GDM1 (cell line): ENCODE measurements around the gene SMCO4.

Source experiments
- DNase-seq: peaks from one replicate; lab custom pipeline; 2025; lab: John Stamatoyannopoulos, UW

The SMCO4 gene

DNA sequence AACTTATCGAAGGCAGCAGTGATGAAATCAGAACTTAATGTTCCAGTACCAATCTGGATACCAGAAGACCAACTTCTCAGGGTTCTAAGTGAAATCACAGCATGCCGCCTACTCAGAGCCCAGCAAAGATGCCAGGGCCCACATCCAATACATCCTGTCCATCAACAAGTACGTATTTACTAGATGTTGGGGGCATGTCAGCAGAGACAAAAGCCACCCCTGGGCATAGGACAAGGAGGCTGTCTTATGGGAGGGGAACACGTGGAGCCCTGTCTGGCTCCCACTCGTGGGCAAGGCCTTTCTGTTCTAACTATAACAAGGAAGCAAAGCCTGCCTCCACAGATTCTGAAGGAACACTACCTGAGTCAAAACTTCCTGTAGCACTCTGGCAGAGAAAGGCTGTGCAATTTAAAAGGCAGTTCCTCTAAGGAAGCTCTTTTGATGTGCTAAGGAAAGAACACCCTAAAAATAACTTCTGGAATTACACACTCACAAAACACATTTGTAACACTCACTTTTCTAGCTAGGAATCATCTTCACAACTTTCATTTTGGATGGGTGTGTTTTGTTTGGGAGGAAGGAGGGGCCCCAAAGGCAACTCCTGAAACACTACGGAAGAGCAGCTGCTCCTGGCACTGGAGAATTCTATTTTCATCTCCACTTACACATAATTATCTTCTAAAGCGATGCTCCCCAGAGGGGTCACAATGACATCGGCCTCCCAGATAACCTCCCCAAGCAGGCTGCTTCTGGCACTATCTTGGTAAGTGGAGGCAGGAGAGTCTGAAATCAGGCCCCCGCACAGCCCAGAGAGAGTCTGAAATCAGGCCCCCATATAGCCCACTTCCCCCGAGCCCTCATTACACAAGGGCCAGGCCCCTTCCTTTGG lies 14.2 kb downstream of the SMCO4 start:
- DNase-seq: no peak

DNA sequence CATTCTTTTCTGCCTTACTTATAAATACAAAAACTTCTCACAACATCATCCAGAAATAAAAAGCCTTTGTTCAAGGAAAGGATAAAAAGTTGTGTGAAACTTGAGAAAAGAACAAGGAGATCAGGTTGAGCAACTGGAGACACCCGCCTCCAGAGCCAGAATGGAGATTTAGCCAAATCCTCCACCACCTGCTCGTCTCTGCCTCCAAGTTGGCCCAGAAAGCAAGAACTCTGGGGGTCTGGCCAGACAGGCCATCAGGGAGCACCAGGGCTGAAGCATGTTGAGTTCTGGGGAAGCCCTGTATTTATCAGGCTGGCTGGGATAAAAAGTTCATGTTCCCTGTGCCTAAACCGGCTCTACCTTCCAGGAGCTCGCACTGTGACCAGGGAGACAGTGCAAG lies 14.9 kb downstream of the SMCO4 start:
- no peak for DNase-seq

GRCh38 chr11:93526641-93527583 lies 16.3 kb downstream of the SMCO4 start:
- DNase-seq: no peak

- no peak for DNase-seq
Observed at GRCh38 chr11:93526346-93526633, 16.9 kb downstream of the SMCO4 start.

DNA sequence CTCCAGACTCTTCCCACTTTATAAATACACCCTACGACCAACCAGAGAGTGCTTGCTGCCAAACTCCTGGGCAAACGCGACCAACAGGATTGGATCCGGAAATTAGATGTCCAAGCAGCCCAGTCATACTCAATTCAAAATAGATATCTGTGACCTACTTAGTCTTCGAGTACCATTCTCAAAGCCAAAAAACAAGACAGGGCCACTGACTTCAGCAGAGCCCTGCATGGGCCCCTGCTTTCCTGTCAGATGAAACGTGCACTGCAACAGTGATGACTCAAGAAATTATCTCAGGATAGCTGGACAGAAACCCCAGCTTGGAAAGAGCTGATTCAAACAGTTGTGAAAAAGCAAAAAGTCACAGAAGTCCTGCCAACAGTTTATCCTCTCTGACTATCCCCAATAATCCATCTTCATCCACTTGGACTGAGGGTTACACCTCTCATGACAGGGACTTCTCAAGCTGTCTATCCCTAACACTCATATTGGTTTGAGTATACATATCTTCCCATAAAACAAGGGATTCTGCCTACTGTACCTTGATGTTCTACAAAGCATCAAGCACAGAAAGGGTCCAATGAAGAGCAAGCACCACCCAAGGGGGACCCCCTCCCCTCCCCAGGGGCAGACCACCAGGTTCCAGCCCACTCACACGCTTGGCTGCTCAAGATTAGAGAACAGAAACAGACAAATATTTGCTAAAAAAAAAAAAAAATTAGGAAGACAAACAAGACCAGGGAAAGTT lies 17.4 kb downstream of the SMCO4 start:
- DNase-seq: no peak

DNA sequence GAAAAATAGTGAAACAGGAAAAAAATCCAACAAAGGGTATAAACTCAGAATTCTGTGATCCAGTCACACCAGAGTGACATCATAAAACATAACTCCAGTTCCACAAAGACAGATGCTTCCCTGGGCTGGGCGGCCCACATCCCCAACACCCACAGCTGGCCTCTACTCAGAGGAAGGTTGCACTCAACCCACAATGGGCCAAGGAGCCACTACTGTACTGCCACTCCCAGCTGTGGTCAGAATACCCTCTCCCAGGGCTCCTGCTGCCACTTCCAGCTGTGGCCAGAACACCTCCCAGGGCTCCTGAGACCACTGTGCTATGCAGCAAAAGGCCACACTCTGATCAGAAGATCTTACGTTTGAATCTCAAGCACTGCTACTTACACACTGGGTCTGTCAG lies 18.3 kb downstream of the SMCO4 start:
- DNase-seq: no peak

DNA sequence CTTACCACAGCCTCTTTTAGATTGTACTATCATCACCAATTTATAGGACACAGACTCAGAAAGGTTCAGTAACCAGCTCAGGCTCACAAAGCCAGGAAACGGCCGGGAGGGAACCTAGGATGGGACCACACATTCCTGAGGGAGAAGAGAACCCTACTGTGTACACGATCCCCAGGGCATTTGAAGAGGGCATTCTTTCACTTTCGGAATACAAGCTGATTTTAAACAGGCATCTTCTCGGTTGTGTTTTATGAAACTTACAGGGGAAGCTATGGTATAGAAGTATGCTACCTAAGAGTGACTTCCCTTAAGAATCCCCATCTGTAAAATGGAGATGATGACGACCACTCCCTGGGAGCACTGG lies 19.0 kb downstream of the SMCO4 start:
- no peak for DNase-seq

- no peak for DNase-seq
Observed at GRCh38 chr11:93520726-93521509, 22.3 kb downstream of the SMCO4 start.

GRCh38 chr11:93519179-93519578 lies 24.0 kb downstream of the SMCO4 start:
- DNase-seq: no peak

- no peak for DNase-seq
Observed at GRCh38 chr11:93518081-93518480, 25.1 kb downstream of the SMCO4 start.

DNA sequence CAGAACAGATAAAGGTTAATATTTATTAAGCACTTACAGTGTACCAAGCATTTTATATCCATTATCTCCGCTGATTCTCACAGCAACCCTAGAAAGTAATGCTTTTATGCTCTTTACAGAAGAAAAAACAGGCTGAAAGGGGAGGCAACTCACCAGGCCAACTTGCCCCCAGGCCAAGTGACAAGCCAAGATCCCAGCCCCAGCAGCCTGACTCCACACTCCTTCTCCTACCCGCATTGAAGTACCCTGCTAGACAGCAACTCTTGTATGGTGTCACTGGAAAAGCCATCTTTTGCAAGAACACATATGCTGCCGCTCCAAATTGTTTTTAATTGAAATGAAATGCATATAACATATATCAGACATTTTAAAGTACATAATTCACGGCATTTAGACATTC lies 25.6 kb downstream of the SMCO4 start:
- no peak for DNase-seq

- DNase-seq: no peak
Observed at GRCh38 chr11:93517041-93517440, 26.1 kb downstream of the SMCO4 start.

DNA sequence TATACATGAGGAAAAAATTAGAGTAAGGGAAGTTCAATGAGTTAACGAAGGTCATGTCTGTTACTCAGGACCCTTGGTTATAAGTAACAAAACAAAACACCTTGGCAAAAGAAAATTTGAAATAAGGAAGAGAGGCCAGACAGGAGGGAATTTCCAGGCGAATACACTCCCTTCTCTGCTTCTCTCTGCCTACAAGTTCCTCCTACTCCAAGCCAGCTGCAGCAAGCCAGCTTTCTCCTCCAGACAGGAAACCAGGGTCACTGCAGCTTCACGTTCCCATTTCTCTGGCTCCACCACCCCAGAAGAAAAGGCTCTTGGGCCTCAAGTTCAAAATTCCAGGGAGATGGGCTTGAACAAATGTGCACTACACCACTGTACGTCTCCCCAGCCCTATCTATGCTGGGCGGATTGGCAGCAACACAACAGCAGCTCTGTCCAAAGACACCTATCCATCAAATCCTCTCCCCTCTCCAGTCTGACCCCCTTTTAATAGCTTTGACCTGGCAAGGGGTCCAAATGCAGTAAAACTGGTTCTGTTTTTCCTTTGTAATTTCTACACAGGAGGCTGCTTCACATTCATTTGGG lies 27.7 kb downstream of the SMCO4 start:
- no peak for DNase-seq

DNA sequence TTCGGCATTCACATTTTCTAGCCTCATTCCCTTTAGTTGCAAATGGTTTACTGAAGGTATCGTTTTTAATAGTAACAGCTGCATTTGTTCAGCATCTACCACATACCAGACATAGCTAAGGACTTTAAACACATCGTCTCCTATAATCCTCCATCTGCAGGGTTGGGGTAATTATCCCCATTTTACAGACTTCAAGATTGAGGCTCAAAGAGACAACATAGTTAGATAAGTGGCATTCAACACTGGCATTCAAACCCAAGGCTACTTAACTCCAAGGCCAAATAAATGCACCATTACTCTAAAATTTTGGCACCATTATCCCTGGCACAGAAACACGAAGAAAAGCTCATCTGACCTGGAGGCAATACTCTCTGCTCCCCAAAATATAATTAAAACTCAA lies 28.5 kb downstream of the SMCO4 start:
- DNase-seq: no peak

- DNase-seq: no peak
Observed at GRCh38 chr11:93513772-93514171, 29.4 kb downstream of the SMCO4 start.

- DNase-seq: no peak
Observed at GRCh38 chr11:93512949-93513667, 30.1 kb downstream of the SMCO4 start.

- no peak for DNase-seq
Observed at GRCh38 chr11:93512073-93512475, 31.1 kb downstream of the SMCO4 start.

DNA sequence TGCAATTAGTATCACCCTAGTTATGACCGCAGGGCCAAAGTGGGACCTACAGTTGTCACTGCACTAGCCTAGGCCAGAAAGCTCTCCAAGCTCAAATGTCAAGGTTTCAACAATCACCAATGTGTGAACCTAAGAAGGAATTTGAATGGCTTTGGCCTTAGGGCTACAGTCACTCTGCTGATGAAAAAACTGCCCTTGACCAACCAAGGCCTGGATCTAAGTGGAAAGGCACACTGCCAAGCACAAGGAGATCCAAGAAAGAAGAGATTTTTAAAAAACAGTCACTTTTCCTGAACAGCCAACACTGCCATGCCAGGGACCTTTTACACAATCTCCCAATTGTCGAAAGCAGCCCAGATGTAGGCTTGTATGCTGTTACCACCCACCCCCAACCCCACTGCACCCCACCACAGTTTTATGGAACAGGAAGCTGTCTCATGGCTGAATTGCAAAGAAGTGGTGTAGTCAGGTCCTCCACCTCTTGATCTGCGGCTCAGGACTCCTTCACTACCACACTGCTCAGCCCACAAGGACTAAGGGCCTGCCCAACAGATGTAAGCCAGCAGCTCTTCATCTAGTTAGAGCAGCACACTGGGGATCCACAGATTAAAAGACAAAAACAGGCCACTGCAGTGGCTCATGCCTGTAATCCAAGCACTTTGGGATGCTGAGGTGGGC lies 32.9 kb downstream of the SMCO4 start:
- no peak for DNase-seq

GRCh38 chr11:93507517-93507916 lies 35.7 kb downstream of the SMCO4 start:
- DNase-seq: no peak

DNA sequence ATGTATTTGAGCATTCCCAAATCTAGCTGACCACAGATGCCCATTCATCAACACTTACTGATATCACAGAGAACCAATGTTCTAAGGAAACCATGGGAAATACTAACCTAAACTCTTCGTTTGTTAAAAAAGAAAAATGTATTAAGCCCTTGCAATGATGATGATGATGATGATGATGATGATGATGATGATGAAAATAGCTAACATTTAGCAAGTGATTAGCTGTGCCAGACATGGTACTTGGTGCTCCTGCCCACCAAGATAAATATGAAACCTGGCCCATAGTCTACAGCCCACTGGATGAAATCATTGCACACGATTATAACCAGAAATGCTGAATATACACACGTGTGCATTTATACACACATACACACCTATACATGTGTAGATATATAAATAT lies 37.5 kb downstream of the SMCO4 start:
- no peak for DNase-seq
